ENCODE measurements around the gene BATF3.
A peak's percentile ranks its signal among the peaks of the same experiment; 100 is the strongest.

GRCh38 chr1:212700892-212701819 lies 1.5 kb upstream of the BATF3 start:
- TF ChIP-seq CTCF (IDR thresholded peaks at IDR 0.05): peak in 1 of 2 donors; percentile 12
- no peak for TF ChIP-seq POLR2A (IDR thresholded peaks at IDR 0.05)
